Panc1 (cell line): Measurements from ENCODE around the gene PTK7.
"Not testable (repeated sequence)": the region's sequence is repeated elsewhere in the genome, so short reads cannot be mapped to it uniquely, and the experiment has no call there.

Source experiments
- POLR2AphosphoS5 ChIP-seq: IDR thresholded peaks from 2 replicates; pipeline ENCODE4 v1.6.1; 2012; ENCODE audit warnings: mild to moderate bottlenecking, low read depth, low read length, moderate library complexity
- SIN3A ChIP-seq: IDR thresholded peaks from 2 replicates; pipeline ENCODE4 v1.6.1; 2012; ENCODE audit warnings: low read depth, mild to moderate bottlenecking, low read length, moderate library complexity, borderline replicate concordance; ENCODE audit not compliant: insufficient read depth
- TCF7L2 ChIP-seq: IDR thresholded peaks from 2 replicates; pipeline ENCODE4 v1.6.1; 2011; ENCODE audit warnings: mild to moderate bottlenecking, low read depth, low read length, inconsistent platforms
- TF ChIP-seq, protein P1 (sequence below): fragments of 450-650 bp; IDR thresholded peaks from 2 replicates; pipeline ENCODE4 v1.5.1; 2017; ENCODE audit warnings: mild to moderate bottlenecking
- TF ChIP-seq, protein P2 (sequence below), 2 experiments: IDR thresholded peaks; 2 replicates each; pipeline ENCODE4 v1.6.1; 2011 to 2012; ENCODE audit warnings: low read depth in 2 of 2, control low read depth in 1 of 2, low read length in 1 of 2, mild to moderate bottlenecking in 1 of 2, moderate library complexity in 1 of 2; ENCODE audit not compliant: insufficient read depth in 1 of 2

- TF ChIP-seq, protein P1, sequence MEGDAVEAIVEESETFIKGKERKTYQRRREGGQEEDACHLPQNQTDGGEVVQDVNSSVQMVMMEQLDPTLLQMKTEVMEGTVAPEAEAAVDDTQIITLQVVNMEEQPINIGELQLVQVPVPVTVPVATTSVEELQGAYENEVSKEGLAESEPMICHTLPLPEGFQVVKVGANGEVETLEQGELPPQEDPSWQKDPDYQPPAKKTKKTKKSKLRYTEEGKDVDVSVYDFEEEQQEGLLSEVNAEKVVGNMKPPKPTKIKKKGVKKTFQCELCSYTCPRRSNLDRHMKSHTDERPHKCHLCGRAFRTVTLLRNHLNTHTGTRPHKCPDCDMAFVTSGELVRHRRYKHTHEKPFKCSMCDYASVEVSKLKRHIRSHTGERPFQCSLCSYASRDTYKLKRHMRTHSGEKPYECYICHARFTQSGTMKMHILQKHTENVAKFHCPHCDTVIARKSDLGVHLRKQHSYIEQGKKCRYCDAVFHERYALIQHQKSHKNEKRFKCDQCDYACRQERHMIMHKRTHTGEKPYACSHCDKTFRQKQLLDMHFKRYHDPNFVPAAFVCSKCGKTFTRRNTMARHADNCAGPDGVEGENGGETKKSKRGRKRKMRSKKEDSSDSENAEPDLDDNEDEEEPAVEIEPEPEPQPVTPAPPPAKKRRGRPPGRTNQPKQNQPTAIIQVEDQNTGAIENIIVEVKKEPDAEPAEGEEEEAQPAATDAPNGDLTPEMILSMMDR, result not testable (repeated sequence)
- TF ChIP-seq POLR2AphosphoS5, SIN3A, TCF7L2: not testable (repeated sequence)
- TF ChIP-seq, protein P2, sequence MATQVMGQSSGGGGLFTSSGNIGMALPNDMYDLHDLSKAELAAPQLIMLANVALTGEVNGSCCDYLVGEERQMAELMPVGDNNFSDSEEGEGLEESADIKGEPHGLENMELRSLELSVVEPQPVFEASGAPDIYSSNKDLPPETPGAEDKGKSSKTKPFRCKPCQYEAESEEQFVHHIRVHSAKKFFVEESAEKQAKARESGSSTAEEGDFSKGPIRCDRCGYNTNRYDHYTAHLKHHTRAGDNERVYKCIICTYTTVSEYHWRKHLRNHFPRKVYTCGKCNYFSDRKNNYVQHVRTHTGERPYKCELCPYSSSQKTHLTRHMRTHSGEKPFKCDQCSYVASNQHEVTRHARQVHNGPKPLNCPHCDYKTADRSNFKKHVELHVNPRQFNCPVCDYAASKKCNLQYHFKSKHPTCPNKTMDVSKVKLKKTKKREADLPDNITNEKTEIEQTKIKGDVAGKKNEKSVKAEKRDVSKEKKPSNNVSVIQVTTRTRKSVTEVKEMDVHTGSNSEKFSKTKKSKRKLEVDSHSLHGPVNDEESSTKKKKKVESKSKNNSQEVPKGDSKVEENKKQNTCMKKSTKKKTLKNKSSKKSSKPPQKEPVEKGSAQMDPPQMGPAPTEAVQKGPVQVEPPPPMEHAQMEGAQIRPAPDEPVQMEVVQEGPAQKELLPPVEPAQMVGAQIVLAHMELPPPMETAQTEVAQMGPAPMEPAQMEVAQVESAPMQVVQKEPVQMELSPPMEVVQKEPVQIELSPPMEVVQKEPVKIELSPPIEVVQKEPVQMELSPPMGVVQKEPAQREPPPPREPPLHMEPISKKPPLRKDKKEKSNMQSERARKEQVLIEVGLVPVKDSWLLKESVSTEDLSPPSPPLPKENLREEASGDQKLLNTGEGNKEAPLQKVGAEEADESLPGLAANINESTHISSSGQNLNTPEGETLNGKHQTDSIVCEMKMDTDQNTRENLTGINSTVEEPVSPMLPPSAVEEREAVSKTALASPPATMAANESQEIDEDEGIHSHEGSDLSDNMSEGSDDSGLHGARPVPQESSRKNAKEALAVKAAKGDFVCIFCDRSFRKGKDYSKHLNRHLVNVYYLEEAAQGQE (IDR thresholded peaks at IDR 0.05; ENCODE audit: insufficient read depth in 1 of 2, low read depth in 2 of 2, low read length in 1 of 2), result not testable (repeated sequence)
Measured at GRCh38 chr6:43081922-43082321, 5.8 kb downstream of the PTK7 start.
